IMR-90 (cell line): ENCODE data around the gene IGFL3. TPM values are rescaled to one million over a fixed set of nuclear protein-coding genes. Genes with fewer than 3 reads are reported as not detected.
A peak's percentile ranks its signal among the peaks of the same experiment; 100 is the strongest.

Experiments used
- ATAC-seq: fragments of 200-7000 bp; cut with Tn5 transposase; 2 replicates; pipeline ENCODE4 v1.9.1; 2020; ENCODE audit warnings: low read depth, mild to moderate bottlenecking, moderate library complexity
- BruUV-seq: library from RNA; stranded (reverse); fragments of 400-500 nt; replicated peaks from 2 replicates; lab custom pipeline; 2021; lab: Mats Ljungman, UMichigan
- CTCF ChIA-PET: fragments of 300-600 bp; formaldehyde crosslinking; extraction: SDS; loops from one replicate; lab custom pipeline; 2021; ENCODE audit warnings: antibody characterized with exemption; lab: Yijun Ruan, JAX
- POLR2A ChIA-PET: fragments of 300-600 bp; sonication (Branson Sonifier 250); formaldehyde crosslinking; loops from one replicate; lab custom pipeline; 2022; ENCODE audit warnings: antibody characterized with exemption; ENCODE audit not compliant: unreplicated experiment; lab: Charles Lee
- DNase-seq: peaks from one replicate; pipeline ENCODE4 v3.0.0; 2013
- H2AFZ ChIP-seq: replicated peaks from 2 replicates; pipeline ENCODE3; 2013; ENCODE audit warnings: low read length, mild to moderate bottlenecking; ENCODE audit not compliant: poor library complexity
- H2AK5ac ChIP-seq: 2 replicates; pipeline ENCODE4 v1.6.1; 2013; ENCODE audit warnings: low read depth, low read length, inconsistent platforms
- H2AK9ac ChIP-seq: replicated peaks from 2 replicates; pipeline ENCODE3; 2013; ENCODE audit warnings: mild to moderate bottlenecking, low read depth, low read length, moderate library complexity; ENCODE audit not compliant: poor library complexity
- H2BK120ac ChIP-seq: 2 replicates; pipeline ENCODE4 v1.6.1; 2013; ENCODE audit warnings: low read depth, low read length, inconsistent platforms
- H2BK15ac ChIP-seq: 3 replicates; pipeline ENCODE4 v1.6.1; 2013; ENCODE audit warnings: low read depth, low read length, inconsistent platforms
- H2BK20ac ChIP-seq: 2 replicates; pipeline ENCODE4 v1.6.1; 2013; ENCODE audit warnings: low read depth, mild to moderate bottlenecking, inconsistent platforms, low read length, moderate library complexity
- H2BK5ac ChIP-seq: 2 replicates; pipeline ENCODE4 v1.6.1; 2013; ENCODE audit warnings: mild to moderate bottlenecking, low read depth, low read length, inconsistent platforms; ENCODE audit not compliant: poor library complexity, severe bottlenecking
- H3K14ac ChIP-seq: replicated peaks from 2 replicates; pipeline ENCODE4 v1.6.1; 2013; ENCODE audit warnings: low read depth, low read length, inconsistent platforms
- H3K18ac ChIP-seq: 2 replicates; pipeline ENCODE4 v1.6.1; 2013; ENCODE audit warnings: low read depth, low read length, control low read depth
- H3K23ac ChIP-seq: 2 replicates; pipeline ENCODE4 v1.6.1; 2013; ENCODE audit warnings: low read depth, low read length, inconsistent platforms
- H3K27ac ChIP-seq: 2 replicates; pipeline ENCODE4 v1.5.1; 2013; ENCODE audit warnings: mild to moderate bottlenecking, control low read depth, low read length; ENCODE audit not compliant: insufficient read depth
- H3K27me3 ChIP-seq: 2 replicates; pipeline ENCODE4 v1.6.1; 2013; ENCODE audit warnings: low read length; ENCODE audit not compliant: control insufficient read depth, insufficient read depth
- H3K36me3 ChIP-seq: 2 replicates; pipeline ENCODE4 v1.6.1; 2013; ENCODE audit warnings: low read length, mixed read lengths; ENCODE audit not compliant: control insufficient read depth, insufficient read depth
- H3K4ac ChIP-seq: 2 replicates; pipeline ENCODE4 v1.6.1; 2013; ENCODE audit warnings: low read depth, low read length, inconsistent platforms
- H3K4me1 ChIP-seq: 2 replicates; pipeline ENCODE4 v1.6.1; 2013; ENCODE audit warnings: low read length, mixed read lengths; ENCODE audit not compliant: control insufficient read depth, insufficient read depth
- H3K4me2 ChIP-seq: 2 replicates; pipeline ENCODE4 v1.6.1; 2013; ENCODE audit warnings: low read depth, mild to moderate bottlenecking, control low read depth, low read length, moderate library complexity
- H3K4me3 ChIP-seq: 2 replicates; pipeline ENCODE4 v1.5.1; 2013; ENCODE audit warnings: low read depth, mild to moderate bottlenecking, control low read depth, low read length, moderate library complexity; ENCODE audit not compliant: insufficient read depth
- H3K56ac ChIP-seq: 2 replicates; pipeline ENCODE4 v1.6.1; 2013; ENCODE audit warnings: low read length, inconsistent platforms; ENCODE audit not compliant: insufficient read depth; ENCODE audit errors: extremely low read depth
- H3K79me1 ChIP-seq, 2 experiments: 2 replicates each; pipeline ENCODE4 v1.6.1; 2013; ENCODE audit warnings: low read length in 2 of 2, inconsistent platforms in 1 of 2, low read depth in 1 of 2
- H3K9ac ChIP-seq: 2 replicates; pipeline ENCODE4 v1.6.1; 2013; ENCODE audit warnings: low read depth, low read length, control low read depth
- H3K9me1 ChIP-seq: 2 replicates; pipeline ENCODE4 v1.6.1; 2013; ENCODE audit warnings: low read length, inconsistent platforms; ENCODE audit not compliant: insufficient read depth
- H3K9me3 ChIP-seq: 2 replicates; pipeline ENCODE4 v1.6.1; 2013; ENCODE audit warnings: low read length; ENCODE audit not compliant: control insufficient read depth, insufficient read depth
- H4K20me1 ChIP-seq: 2 replicates; pipeline ENCODE4 v1.6.1; 2013; ENCODE audit warnings: low read length, inconsistent platforms; ENCODE audit not compliant: insufficient read depth
- H4K5ac ChIP-seq: 2 replicates; pipeline ENCODE4 v1.6.1; 2013; ENCODE audit warnings: mild to moderate bottlenecking, low read depth, low read length, control low read depth
- H4K8ac ChIP-seq, 2 experiments: 2 replicates each; pipeline ENCODE4 v1.6.1; 2013; ENCODE audit warnings: low read depth in 2 of 2, low read length in 2 of 2, control low read depth in 1 of 2, inconsistent platforms in 1 of 2
- H4K91ac ChIP-seq: 2 replicates; pipeline ENCODE4 v1.6.1; 2013; ENCODE audit warnings: low read depth, low read length, inconsistent platforms; ENCODE audit not compliant: insufficient read depth
- CHD1 ChIP-seq: IDR thresholded peaks from 2 replicates; pipeline ENCODE4 v1.6.1; 2012; ENCODE audit warnings: low read depth, low read length, improper control_type of control experiment
- ELK1 ChIP-seq: fragments of 150-350 bp; IDR thresholded peaks from 2 replicates; pipeline ENCODE4 v1.6.1; 2016; ENCODE audit warnings: low read depth, mild to moderate bottlenecking, low read length, moderate library complexity, borderline replicate concordance
- MAFK ChIP-seq: IDR thresholded peaks from 2 replicates; pipeline ENCODE4 v1.6.1; 2012; ENCODE audit warnings: low read depth, low read length, improper control_type of control experiment
- RAD21 ChIP-seq: IDR thresholded peaks from 2 replicates; pipeline ENCODE4 v1.6.1; 2012; ENCODE audit warnings: low read length, improper control_type of control experiment
- RCOR1 ChIP-seq: IDR thresholded peaks from 2 replicates; pipeline ENCODE4 v1.6.1; 2012; ENCODE audit warnings: mild to moderate bottlenecking, low read length, improper control_type of control experiment; ENCODE audit not compliant: insufficient replicate concordance
- SMC3 ChIP-seq: fragments of 150-350 bp; IDR thresholded peaks from 2 replicates; pipeline ENCODE4 v1.6.1; 2016; ENCODE audit warnings: low read depth, mild to moderate bottlenecking, antibody characterized with exemption, low read length, moderate library complexity
- WGBS, 2 experiments: methylation state at CpG; one replicate each; pipeline versions ENCODE4 v1.1.5 to v1.1.7; 2013; ENCODE audit warnings: missing lambda C conversion rate in 2 of 2; ENCODE audit not compliant: insufficient read length in 1 of 2; ENCODE audit errors: extremely low coverage in 2 of 2; 5-methylcytosine and 5-hydroxymethylcytosine counted together
- dilution Hi-C: fragments of 300-500 bp; cut with HindIII; formaldehyde crosslinking; loops from one replicate; pipeline ENCODE4 v1.14.3; 2018; ENCODE audit warnings: low sequenced_read_pairs; ENCODE audit not compliant: unreplicated experiment
- in situ Hi-C: fragments of 300-500 bp; cut with MboI; formaldehyde crosslinking; loops from 3 replicates; pipeline ENCODE4 v1.14.3; 2019; ENCODE audit warnings: low sequenced_read_pairs, inconsistent platforms, mixed read lengths
- intact Hi-C: fragments of 100-400 bp; cut with micrococcal nuclease; formaldehyde crosslinking; loops from 2 replicates; pipeline ENCODE4 v1.10.0; 2022
- polyA plus RNA-seq, 3 experiments: library from polyadenylated mRNA; depleted of rRNA; stranded (reverse); fragments of >200 nt; gene quantifications; 2 replicates each; pipeline ENCODE4 v1.2.3, GENCODE V29; 2012; ENCODE audit warnings: low replicate concordance in 1 of 3
- total RNA-seq: library from RNA; depleted of rRNA; stranded (reverse); fragments of >200 nt; gene quantifications from 2 replicates; pipeline ENCODE4 v1.2.3, GENCODE V29; 2012
- TF ChIP-seq, protein P1 (sequence below): conservative IDR thresholded peaks from 2 replicates; pipeline ENCODE4 v1.5.1; 2012; ENCODE audit warnings: mild to moderate bottlenecking, low read depth, low read length, improper control_type of control experiment

IGFL3 gene
- total and polyA plus RNA-seq, 2 of the 4 experiments (the other 2 are of a cell fraction): not detected

GRCh38 chr19:46081928-46082727, 42.4 kb downstream of the IGFL3 start:
- Histone ChIP-seq H3K14ac (no peak overlapping the region), H3K9me3 (peaks cover 13% of the 10 kb centered on the region)
- no CpG with 5 or more reads among the region's 4 CpGs for WGBS, 2 experiments

More at GRCh38 chr19:46081928-46082727, 42.4 kb downstream of the IGFL3 start:
- peaks cover 26% of the 10 kb centered on the region for H3K27me3 ChIP-seq
- H3K4me1 ChIP-seq: 0 out of 2 replicates have a peak, but pooled peaks cover 2% of the 10 kb centered on the region
- dilution Hi-C loops: no loop called here
- no peak overlapping the region for H2AK5ac ChIP-seq
- H3K9ac ChIP-seq: no peak overlapping the region
- H3K4me3 ChIP-seq: no peak overlapping the region
- no peaks in the 10 kb centered on the region for H3K79me1 ChIP-seq
- H3K27ac ChIP-seq: no peak overlapping the region
- no peak overlapping the region for H4K5ac ChIP-seq
- ChIA-PET CTCF (interaction anchor here (0.6 to 1.9 kb wide), 7 partner anchors 8 to 391 kb away, joined by 3 to 9 read pairs (median 6); no protein-coding TSS in a partner anchor), POLR2A (no interaction called here)
- no peak overlapping the region for H2BK5ac ChIP-seq
- peaks cover 3% of the 10 kb centered on the region; the same call in 1 of the 2 replicates for H3K9me1 ChIP-seq
- intact Hi-C loops: loop anchor here (1.0 kb wide), 2 partner anchors 107 to 183 kb away; no protein-coding TSS in a partner anchor
- ATAC-seq (peak; percentile 54), DNase-seq (peak; percentile 67)
- no peak overlapping the region for H3K4ac ChIP-seq
- no peak overlapping the region for H2AFZ ChIP-seq
- in situ Hi-C loops: loop anchor here (5.0 kb wide), 2 partner anchors 105 to 185 kb away; no protein-coding TSS in a partner anchor
- no peak overlapping the region for H2BK120ac ChIP-seq
- no peak overlapping the region for H3K23ac ChIP-seq
- no peak overlapping the region for H3K18ac ChIP-seq
- H4K91ac ChIP-seq: no peak overlapping the region
- no peak overlapping the region for H4K8ac ChIP-seq
- no peak overlapping the region for H3K56ac ChIP-seq
- H2BK15ac ChIP-seq: no peak overlapping the region
- H2AK9ac ChIP-seq: no peak overlapping the region
- H4K20me1 ChIP-seq: peaks cover 7% of the 10 kb centered on the region; the same call in 1 of the 2 replicates
- no peak overlapping the region for H3K4me2 ChIP-seq
- BruUV-seq: no TSS peak
- TF ChIP-seq CHD1: no peak
- TF ChIP-seq SMC3: peak; percentile 87
- TF ChIP-seq, protein P1, sequence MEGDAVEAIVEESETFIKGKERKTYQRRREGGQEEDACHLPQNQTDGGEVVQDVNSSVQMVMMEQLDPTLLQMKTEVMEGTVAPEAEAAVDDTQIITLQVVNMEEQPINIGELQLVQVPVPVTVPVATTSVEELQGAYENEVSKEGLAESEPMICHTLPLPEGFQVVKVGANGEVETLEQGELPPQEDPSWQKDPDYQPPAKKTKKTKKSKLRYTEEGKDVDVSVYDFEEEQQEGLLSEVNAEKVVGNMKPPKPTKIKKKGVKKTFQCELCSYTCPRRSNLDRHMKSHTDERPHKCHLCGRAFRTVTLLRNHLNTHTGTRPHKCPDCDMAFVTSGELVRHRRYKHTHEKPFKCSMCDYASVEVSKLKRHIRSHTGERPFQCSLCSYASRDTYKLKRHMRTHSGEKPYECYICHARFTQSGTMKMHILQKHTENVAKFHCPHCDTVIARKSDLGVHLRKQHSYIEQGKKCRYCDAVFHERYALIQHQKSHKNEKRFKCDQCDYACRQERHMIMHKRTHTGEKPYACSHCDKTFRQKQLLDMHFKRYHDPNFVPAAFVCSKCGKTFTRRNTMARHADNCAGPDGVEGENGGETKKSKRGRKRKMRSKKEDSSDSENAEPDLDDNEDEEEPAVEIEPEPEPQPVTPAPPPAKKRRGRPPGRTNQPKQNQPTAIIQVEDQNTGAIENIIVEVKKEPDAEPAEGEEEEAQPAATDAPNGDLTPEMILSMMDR: peak; percentile 71
- TF ChIP-seq RCOR1: no peak
- TF ChIP-seq RAD21: peak; percentile 62
- TF ChIP-seq MAFK: no peak
- TF ChIP-seq ELK1: no peak
- no peaks in the 10 kb centered on the region for H3K36me3 ChIP-seq
- no peak overlapping the region for H2BK20ac ChIP-seq
